IPS-18a (cell line): ENCODE data around the gene RAB3GAP2.
"Not testable (repeated sequence)": the region's sequence is repeated elsewhere in the genome, so short reads cannot be mapped to it uniquely, and the experiment has no call there.

Experiments
- H3K27ac ChIP-seq: one replicate; pipeline ENCODE4 v1.5.1; 2013; ENCODE audit warnings: low read length
- H3K27me3 ChIP-seq: one replicate; pipeline ENCODE4 v1.6.1; 2013; ENCODE audit warnings: mild to moderate bottlenecking, low read length; ENCODE audit not compliant: control insufficient read depth, insufficient read depth
- H3K36me3 ChIP-seq: one replicate; pipeline ENCODE4 v1.6.1; 2013; ENCODE audit warnings: low read depth, low read length; ENCODE audit not compliant: control insufficient read depth
- H3K4me1 ChIP-seq: one replicate; pipeline ENCODE4 v1.6.1; 2013; ENCODE audit warnings: low read depth, low read length; ENCODE audit not compliant: control insufficient read depth
- H3K4me3 ChIP-seq: one replicate; pipeline ENCODE4 v1.5.1; 2013; ENCODE audit warnings: low read length
- H3K9ac ChIP-seq: one replicate; pipeline ENCODE4 v1.6.1; 2013; ENCODE audit warnings: mild to moderate bottlenecking, low read length, moderate library complexity
- H3K9me3 ChIP-seq: one replicate; pipeline ENCODE4 v1.6.1; 2013; ENCODE audit warnings: low read depth, low read length; ENCODE audit not compliant: control insufficient read depth

The RAB3GAP2 gene

GRCh38 chr1:220160027-220160426 is 112.2 kb downstream of the RAB3GAP2 start:
- H3K36me3 ChIP-seq: peaks cover 56% of the 10 kb centered on the region
- H3K9me3 ChIP-seq: no peaks in the 10 kb centered on the region
- no peak overlapping the region for H3K4me3 ChIP-seq
- H3K27me3 ChIP-seq: no peaks in the 10 kb centered on the region
- H3K27ac ChIP-seq: no peak overlapping the region
- H3K4me1 ChIP-seq: no peaks in the 10 kb centered on the region
- no peak overlapping the region for H3K9ac ChIP-seq

DNA sequence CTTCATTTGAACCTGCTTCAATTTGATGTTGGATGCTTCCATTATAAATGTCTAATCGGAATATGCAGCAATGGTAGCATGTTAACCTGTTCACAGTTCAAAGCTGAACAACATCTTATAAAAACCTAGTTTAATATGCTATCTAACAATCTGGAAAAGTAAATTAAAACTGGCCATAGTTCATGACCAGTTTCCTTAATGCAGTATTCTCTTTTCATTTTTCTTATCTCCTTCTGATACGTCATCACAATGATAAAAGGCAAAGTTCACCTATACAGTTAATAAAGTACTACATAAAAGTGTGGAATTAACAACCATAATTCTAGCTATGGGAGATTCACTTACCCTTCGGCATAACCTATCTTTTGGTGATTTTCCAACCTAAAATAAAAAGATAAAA is 113.2 kb downstream of the RAB3GAP2 start:
- H3K4me3 ChIP-seq: no peak overlapping the region
- H3K9me3 ChIP-seq: no peaks in the 10 kb centered on the region
- H3K9ac ChIP-seq: no peak overlapping the region
- H3K27me3 ChIP-seq: no peaks in the 10 kb centered on the region
- H3K4me1 ChIP-seq: no peaks in the 10 kb centered on the region
- no peak overlapping the region for H3K27ac ChIP-seq
- peaks cover 56% of the 10 kb centered on the region for H3K36me3 ChIP-seq

- H3K4me3 ChIP-seq, H3K27ac ChIP-seq, H3K4me1 ChIP-seq, H3K9me3 ChIP-seq, H3K27me3 ChIP-seq, H3K9ac ChIP-seq: not testable (repeated sequence)
- peaks cover 60% of the 10 kb centered on the region for H3K36me3 ChIP-seq
Measured at GRCh38 chr1:220158530-220158929, 113.7 kb downstream of the RAB3GAP2 start.

GRCh38 chr1:220157738-220158137 is 114.5 kb downstream of the RAB3GAP2 start:
- Histone ChIP-seq H3K4me1 (no peaks in the 10 kb centered on the region), H3K27ac (no peak overlapping the region), H3K9ac (no peak overlapping the region), H3K4me3 (no peak overlapping the region), H3K27me3 (no peaks in the 10 kb centered on the region), H3K9me3 (no peaks in the 10 kb centered on the region), H3K36me3 (peaks cover 64% of the 10 kb centered on the region)

- Histone ChIP-seq H3K27me3 (no peaks in the 10 kb centered on the region), H3K4me3 (no peak overlapping the region), H3K9me3 (no peaks in the 10 kb centered on the region), H3K4me1 (no peaks in the 10 kb centered on the region), H3K27ac (no peak overlapping the region), H3K36me3 (peaks cover 59% of the 10 kb centered on the region), H3K9ac (no peak overlapping the region)
Measured at GRCh38 chr1:220156620-220157146, 115.6 kb downstream of the RAB3GAP2 start.

DNA sequence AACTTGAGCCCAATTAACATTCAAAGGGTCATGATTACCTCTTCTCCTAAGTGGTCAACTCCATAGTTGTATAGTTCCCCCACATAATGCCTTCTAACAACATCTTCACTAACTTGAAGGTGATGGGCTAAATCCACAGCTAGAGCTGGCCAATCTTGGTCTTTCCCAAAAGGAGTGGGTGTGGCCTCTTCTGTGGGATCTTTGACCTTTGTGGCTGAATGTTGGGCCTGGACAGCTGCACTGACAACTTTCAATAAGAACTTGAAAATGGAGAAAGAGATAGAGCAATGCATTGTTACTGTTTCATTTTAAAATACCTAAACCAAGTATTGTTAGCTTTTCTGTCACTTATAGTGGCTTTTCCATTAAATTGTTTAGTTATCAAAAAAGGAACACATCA is 119.1 kb downstream of the RAB3GAP2 start:
- H3K27ac ChIP-seq: no peak overlapping the region
- no peak overlapping the region for H3K4me3 ChIP-seq
- no peaks in the 10 kb centered on the region for H3K9me3 ChIP-seq
- no peaks in the 10 kb centered on the region for H3K4me1 ChIP-seq
- peaks cover 64% of the 10 kb centered on the region for H3K36me3 ChIP-seq
- H3K27me3 ChIP-seq: no peaks in the 10 kb centered on the region
- H3K9ac ChIP-seq: no peak overlapping the region

DNA sequence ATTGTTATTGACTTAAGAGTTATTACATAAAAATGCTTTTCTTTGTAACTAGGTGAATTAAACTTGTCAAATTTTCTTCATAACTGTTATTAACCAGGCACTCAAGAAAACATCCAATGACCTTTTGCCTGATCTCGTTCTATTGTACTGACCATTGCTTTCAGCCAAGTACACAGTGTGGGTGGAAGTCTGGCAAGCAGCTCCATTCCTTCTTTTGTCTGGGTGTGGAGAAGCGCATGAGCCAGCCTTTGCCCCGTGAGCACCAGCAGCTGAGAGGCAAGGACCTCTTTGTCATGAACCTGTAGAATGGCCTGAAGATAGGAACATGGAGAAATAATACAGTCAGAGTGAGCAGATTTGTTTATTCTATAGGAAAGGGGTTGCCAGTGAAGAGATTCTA is 120.8 kb downstream of the RAB3GAP2 start:
- Histone ChIP-seq H3K9me3 (no peaks in the 10 kb centered on the region), H3K4me3 (no peak overlapping the region), H3K4me1 (no peaks in the 10 kb centered on the region), H3K9ac (no peak overlapping the region), H3K36me3 (peaks cover 54% of the 10 kb centered on the region), H3K27ac (no peak overlapping the region), H3K27me3 (no peaks in the 10 kb centered on the region)

DNA sequence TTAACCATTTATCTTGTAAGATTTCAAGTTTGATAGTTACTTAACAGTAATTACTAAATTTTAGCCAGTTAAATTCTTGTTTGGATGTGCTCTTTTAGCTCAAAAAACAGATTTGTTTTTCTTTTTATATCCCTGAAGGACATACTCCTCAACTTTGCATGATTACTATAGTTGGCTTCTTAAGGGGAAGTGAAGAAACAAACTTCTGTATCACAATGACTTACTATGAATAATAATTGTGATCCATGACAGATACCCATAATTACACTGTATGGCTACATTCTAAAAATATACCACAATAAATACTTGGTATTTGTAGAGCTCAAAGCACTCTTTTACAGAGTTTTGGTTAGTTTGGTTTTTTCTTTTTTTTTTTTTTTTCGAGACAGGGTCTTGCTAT is 122.5 kb downstream of the RAB3GAP2 start:
- Histone ChIP-seq H3K9ac (no peak overlapping the region), H3K27ac (no peak overlapping the region), H3K27me3 (no peaks in the 10 kb centered on the region), H3K36me3 (peaks cover 51% of the 10 kb centered on the region), H3K4me1 (no peaks in the 10 kb centered on the region), H3K4me3 (no peak overlapping the region), H3K9me3 (no peaks in the 10 kb centered on the region)

- Histone ChIP-seq H3K36me3 (peaks cover 55% of the 10 kb centered on the region), H3K4me1 (no peaks in the 10 kb centered on the region), H3K4me3 (no peak overlapping the region), H3K9me3 (no peaks in the 10 kb centered on the region), H3K27ac (no peak overlapping the region), H3K9ac (no peak overlapping the region), H3K27me3 (no peaks in the 10 kb centered on the region)
Measured at GRCh38 chr1:220144051-220144450, 128.2 kb downstream of the RAB3GAP2 start.

DNA sequence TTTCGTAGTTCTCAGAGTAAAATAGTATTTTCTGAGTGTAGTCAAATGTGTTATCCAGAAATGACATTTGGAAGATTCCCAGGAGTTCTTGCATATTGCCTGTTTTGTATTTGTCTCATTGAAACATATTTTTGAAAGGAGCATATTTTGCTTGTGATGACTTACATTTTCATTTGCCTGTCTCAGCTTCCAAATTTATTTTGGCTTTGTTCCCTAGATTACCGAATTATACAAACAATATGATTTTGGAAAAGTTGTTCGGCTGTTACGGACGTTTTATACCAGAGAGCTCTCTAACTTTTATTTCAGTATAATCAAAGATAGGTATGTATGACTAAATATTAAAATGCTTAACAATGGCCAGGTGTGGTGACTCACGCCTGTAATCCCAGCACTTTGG is 132.3 kb downstream of the RAB3GAP2 start:
- Histone ChIP-seq H3K36me3 (peaks cover 55% of the 10 kb centered on the region), H3K9ac (no peak overlapping the region), H3K9me3 (no peaks in the 10 kb centered on the region), H3K4me3 (no peak overlapping the region), H3K27ac (no peak overlapping the region), H3K27me3 (no peaks in the 10 kb centered on the region), H3K4me1 (no peaks in the 10 kb centered on the region)

GRCh38 chr1:220137019-220137786 is 135.1 kb downstream of the RAB3GAP2 start:
- no peaks in the 10 kb centered on the region for H3K27me3 ChIP-seq
- H3K36me3 ChIP-seq: peaks cover 59% of the 10 kb centered on the region
- no peak overlapping the region for H3K27ac ChIP-seq
- H3K4me1 ChIP-seq: no peaks in the 10 kb centered on the region
- no peak overlapping the region for H3K9ac ChIP-seq
- no peak overlapping the region for H3K4me3 ChIP-seq
- no peaks in the 10 kb centered on the region for H3K9me3 ChIP-seq

DNA sequence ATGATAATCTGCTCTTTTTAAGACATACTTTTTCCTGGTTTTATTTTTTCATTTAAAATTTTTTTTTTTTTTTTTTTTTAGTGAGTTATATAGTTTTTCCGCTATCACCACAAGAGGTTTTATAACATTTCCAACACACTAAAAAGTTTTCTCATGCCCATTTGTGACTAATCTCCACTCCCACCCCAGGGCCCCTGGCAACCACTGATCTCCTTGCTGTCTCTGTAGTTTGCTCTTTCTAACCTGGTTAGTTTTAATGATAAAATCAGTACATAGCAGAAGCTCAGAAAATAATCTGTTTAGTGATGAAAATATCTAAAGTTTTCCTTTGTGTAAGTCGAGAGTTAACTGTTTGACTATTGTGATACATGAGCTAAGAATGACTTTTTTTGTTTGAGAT is 136.5 kb downstream of the RAB3GAP2 start:
- H3K9ac ChIP-seq: no peak overlapping the region
- H3K4me3 ChIP-seq: no peak overlapping the region
- H3K36me3 ChIP-seq: peaks cover 47% of the 10 kb centered on the region
- H3K27me3 ChIP-seq: no peaks in the 10 kb centered on the region
- H3K27ac ChIP-seq: no peak overlapping the region
- H3K9me3 ChIP-seq: no peaks in the 10 kb centered on the region
- no peaks in the 10 kb centered on the region for H3K4me1 ChIP-seq
